Ramos (cell line): ENCODE results near the gene SLC16A6.
"Not testable (repeated sequence)": the region's sequence is repeated elsewhere in the genome, so short reads cannot be mapped to it uniquely, and the experiment has no call there.

Source experiments
- in situ Hi-C: fragments of 300-500 bp; cut with MboI; formaldehyde crosslinking; loops from one replicate; pipeline ENCODE4 v1.14.3; 2022; ENCODE audit warnings: low sequenced_read_pairs; ENCODE audit not compliant: unreplicated experiment

The SLC16A6 gene

DNA sequence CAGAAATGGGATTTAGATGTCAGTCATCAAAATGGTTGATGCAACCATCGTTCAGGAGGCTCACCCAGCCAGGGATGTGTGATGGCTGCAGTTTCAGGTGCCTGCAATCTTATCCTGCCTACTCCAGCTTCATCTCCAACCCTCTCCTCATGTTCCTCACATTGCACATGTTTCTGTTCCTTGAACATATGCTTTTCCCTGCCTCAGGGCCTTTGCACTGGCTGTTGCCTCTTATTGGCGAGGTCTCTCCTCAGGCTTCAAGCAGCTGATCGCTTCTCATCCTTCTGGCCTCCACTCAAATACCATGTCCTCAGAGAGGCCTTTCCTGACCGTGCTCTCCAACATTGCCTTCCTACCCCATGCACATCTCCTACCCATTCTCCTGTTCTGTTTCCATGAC is 25.0 kb upstream of the SLC16A6 start:
- in situ Hi-C loops: no loop called here

DNA sequence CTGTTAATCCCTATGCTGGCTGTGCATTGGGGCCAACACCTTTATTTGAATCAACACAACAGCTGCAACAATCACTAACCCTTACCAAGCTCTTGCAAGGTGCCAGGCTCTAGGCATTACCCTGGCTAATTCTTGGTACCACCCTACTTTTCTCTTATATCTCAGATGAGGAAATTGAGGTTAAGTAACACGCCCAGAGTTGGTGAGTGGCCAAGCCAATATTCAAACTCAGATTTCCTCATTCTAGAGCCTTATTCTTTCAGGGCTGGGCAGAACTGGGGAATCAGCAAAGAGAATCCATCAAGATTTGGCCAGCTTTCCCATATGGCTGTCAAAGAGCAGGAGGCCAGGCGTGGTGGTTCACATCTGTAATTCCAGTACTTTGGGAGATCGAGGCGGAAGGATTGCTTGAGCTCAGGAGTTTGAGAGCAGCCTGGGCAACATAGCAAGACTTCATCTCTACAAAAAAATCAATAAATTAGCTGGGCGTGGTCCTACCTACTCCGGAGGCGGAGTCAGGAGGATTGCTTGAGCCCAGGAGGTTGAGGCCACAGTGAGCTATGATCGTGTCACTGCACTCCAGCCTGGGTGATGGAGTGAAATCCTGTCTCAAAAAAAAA is 24.1 kb upstream of the SLC16A6 start:
- in situ Hi-C loops: no loop called here

DNA sequence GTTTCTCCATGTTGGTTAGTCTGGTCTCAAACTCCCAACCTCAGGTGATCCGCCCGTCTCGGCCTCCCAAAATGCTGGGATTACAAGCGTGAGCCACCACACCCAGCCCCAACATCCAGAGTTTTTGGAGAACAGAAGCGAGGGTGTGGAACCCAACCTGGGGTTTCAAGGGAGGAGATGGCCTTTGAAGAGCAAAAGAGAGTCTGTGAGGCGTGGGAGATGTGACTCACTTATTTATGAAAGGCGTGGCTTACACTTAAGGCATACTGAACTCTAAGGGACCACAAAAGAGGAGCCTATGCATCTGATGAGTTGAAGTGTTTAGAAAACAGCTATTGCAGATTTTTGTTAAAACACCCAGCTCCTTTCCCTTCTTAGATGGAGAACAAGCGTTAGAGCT is 19.2 kb upstream of the SLC16A6 start:
- in situ Hi-C loops: no loop called here

DNA sequence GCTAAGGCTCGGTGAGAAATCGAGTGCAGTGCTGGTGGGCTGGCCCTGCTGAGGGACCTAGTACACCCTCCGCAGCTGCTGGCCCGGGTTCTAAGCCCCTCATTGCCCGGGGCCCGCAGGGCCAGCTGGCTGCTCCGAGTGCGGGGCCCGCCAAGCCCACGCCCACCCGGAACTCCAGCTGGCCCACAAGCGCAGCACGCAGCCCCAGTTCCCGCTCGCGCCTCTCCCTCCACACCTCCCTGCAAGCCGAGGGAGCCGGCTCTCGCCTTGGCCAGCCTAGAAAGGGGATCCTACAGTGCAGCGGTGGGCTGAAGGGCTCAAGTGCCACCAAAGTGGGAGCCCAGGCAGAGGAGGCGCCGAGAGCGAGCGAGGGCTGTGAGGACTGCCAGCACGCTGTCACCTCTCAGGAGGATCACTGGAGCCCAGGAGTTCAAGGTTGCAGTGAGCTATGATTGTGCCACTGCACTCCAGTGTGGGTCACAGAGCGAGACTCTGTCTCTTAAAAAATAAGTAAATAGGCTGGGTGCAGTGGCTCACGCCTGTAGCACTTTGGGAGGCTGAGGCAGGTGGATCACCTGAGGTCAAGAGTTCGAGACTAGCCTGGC is 18.2 kb upstream of the SLC16A6 start:
- in situ Hi-C loops: not testable (repeated sequence)

DNA sequence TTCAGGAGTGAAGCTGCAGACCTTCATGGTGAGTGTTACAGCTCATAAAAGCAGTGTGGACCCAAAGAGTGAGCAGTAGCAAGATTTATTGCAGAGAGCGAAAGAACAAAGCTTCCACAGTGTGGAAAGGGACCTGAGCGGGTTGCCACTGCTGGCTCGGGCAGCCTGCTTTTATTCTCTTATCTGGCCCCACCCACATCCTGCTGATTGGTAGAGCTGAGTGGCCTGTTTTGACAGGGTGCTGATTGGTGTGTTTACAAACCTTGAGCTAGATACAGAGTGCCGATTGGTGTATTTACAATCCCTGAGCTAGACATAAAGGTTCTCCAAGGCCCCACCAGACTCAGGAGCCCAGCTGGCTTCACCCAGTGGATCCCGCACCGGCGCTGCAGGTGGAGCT is 17.6 kb upstream of the SLC16A6 start:
- in situ Hi-C loops: not testable (repeated sequence)

DNA sequence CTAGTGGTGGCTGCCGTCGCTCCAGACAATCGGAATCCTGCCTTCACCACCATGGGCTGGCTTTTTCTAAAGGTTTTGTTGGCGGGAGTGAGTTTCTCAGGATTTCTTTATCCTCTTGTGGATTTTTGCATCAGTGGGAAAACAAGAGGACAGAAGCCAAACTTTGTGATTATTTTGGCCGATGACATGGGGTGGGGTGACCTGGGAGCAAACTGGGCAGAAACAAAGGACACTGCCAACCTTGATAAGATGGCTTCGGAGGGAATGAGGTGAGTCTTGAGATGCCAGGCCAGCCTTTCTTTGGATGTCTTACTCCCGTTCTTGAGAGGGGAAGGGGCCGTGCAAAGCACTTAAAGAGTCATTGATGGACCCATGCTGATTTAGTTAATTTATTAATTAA is 16.5 kb upstream of the SLC16A6 start:
- in situ Hi-C loops: no loop called here

DNA sequence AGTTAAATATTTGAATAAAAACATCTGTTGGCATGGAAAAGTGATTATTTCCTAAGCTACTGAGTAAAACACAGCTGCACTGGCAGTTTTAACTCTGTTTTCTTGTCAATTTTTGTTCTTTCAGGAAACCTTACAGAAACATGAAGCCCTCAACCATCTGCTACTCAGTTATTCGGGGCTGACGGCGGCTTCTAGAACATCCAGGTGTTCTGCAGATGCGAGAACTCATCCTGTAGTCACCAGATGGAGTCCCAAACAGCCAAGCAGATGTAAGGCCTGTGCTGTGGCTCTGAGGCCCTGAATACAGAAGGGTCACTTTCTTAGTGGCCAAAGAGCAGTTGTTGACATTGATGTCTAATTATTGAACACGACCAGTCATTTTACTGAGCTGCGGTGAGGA is 15.9 kb upstream of the SLC16A6 start:
- in situ Hi-C loops: no loop called here

DNA sequence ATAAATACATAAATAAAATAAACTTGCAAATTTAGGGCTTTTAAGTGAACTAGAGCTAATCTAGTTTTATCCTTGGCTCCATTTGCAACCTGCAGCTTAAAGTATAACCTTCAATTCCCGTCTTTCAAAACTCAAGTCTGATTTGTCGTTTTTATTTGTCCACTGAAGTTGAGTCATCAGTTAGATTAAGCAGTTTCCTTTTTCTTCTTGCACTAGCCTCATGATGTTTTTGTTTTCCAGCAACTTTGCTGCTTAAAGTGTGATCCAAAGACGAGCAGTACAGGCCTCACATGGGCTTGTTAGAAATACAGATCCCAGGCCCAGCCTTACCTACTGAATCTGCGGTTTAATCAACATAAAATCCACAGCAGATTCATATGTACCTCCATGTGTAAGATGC is 14.2 kb upstream of the SLC16A6 start:
- in situ Hi-C loops: no loop called here

DNA sequence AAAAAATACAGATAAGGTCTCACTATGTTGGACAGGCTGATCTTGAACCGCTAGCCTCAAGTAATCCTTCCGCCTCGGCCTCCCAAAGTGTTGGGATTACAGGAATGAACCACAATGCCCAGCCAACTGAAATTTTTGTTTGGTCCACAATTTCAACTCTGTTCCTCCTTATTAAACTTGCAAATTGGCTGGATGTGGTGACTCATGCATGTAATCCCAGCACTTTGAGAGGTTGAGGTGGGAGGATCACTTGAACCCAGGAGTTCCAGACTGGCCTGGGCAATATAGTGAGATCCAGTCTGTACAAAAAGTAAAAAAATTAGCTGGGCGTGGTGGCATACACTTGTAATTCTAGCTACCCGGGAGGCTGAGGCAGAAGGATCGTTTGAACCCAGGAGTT is 13.8 kb upstream of the SLC16A6 start:
- in situ Hi-C loops: no loop called here

DNA sequence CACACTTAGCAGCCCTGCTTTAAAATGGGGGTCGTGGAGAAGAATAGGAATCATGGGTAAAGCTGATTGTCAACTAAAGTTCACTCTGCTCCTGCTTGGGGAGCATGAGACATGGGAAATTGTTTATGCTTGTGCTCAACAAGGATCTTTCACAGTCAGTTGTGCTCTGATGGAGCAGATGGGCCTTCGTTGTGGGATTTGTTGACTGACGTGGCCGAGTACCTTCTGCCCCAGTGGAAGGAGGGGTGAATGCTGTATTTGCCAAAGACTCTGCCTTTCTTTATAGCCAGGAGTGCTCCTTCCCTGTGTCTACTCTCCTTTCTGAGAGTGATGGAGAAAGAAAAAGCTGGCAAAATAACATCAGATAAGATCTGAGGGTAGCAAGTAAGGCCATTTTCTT is 11.7 kb upstream of the SLC16A6 start:
- in situ Hi-C loops: no loop called here

DNA sequence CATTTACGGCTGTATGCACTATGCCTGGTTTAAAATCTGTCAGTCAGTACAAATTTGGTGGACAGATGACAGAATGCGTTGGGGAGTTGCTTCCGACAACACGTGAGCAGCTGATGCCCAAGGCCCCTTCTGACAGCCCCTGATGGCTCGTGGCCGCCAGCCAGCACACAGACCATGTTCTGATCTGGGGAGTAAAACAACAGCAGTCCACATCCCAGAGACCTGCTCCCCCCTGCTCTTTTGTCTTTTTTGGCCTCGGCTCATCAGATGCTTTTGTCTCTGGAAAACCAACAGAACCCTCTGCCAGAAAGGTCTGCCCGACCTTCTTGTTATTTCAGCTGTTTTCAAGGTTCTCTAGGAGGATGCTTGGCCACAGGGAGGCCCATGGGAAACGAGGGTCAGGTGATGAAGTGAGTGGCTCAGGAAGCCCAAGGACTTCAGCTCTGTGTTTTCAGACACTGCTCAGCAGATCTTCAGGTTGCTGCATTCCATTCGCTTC is 11.2 kb upstream of the SLC16A6 start:
- in situ Hi-C loops: no loop called here

DNA sequence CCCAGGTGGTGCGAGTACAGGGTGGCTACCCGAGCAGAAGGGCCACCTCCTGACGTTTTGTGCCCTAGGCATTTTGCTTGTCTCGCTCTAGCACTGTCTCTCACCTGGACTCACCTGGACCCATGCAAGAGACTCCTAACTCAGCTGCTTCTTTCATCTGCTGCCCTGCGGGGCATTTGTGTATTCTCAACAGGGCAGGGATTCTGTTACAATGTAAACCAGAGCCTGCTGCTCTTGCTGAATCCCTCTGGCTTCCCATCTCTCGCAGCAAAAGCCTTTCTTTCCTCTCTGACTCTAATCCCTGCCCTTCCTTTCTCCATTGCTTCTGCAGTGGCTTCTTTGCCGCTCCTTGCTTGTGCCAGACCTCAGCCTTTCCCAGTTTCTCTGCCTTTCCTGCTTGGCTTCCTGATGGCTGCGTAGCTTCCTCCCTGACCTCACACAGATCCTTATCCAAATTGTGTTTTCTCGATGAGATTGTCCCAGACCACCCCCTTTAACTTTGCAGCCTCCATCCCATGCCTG is 10.6 kb upstream of the SLC16A6 start:
- in situ Hi-C loops: no loop called here

DNA sequence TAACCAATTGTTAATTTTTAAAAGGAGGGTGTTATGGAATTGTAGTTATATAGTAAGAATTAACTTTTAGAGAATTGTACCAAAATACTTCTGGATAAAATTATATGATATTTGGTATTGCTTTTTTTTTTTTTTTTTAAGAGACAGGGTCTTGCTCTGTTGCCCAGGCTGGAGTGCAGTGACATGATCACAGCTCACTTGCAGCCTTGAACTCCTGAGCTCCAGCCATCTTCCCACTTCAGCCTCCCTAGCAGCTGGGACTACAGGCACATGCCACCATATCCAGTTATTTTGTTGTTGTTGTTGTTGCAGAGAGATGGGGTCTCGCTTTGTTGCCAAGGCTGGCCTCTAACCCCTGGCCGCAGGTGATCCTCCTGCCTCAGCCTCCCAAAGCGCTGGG is 8.9 kb upstream of the SLC16A6 start:
- in situ Hi-C loops: no loop called here

DNA sequence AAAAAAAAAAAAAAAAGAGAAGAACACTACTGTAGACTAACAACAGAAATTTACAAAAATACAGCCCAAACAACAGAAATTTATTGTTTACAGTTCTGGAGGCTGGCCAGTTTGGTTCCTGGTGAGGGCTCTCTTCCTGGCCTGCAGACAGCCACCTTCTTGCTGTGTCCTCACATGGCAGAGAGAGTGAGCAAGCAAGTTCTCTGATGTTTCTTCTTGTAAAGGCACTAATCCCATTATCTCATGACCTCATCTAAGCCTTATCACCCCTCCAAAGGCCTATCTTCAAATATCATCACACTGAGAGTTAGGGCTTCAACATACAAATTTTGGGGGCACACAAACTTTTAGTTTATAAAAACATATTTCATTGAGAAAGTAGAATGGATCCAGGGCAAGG is 7.7 kb upstream of the SLC16A6 start:
- in situ Hi-C loops: no loop called here

DNA sequence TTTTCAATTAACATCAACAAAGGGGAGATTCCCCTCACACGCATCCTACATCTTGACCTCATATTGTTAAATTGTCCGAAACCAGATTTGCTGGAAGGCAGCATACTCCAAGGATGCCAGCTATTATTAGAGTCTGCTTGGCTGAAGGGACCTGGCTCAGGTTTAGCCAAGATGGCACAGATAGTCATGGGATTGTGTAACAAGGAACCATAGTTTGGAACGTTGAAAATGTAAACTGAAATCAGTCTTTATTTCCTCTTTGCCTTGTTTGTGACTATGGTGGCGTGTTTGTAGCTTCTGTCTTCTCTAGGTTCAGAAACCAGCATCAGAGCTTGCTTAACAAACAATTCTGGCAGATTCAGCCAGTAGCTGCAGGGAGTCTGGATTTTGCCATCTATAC is 6.3 kb upstream of the SLC16A6 start:
- in situ Hi-C loops: no loop called here

DNA sequence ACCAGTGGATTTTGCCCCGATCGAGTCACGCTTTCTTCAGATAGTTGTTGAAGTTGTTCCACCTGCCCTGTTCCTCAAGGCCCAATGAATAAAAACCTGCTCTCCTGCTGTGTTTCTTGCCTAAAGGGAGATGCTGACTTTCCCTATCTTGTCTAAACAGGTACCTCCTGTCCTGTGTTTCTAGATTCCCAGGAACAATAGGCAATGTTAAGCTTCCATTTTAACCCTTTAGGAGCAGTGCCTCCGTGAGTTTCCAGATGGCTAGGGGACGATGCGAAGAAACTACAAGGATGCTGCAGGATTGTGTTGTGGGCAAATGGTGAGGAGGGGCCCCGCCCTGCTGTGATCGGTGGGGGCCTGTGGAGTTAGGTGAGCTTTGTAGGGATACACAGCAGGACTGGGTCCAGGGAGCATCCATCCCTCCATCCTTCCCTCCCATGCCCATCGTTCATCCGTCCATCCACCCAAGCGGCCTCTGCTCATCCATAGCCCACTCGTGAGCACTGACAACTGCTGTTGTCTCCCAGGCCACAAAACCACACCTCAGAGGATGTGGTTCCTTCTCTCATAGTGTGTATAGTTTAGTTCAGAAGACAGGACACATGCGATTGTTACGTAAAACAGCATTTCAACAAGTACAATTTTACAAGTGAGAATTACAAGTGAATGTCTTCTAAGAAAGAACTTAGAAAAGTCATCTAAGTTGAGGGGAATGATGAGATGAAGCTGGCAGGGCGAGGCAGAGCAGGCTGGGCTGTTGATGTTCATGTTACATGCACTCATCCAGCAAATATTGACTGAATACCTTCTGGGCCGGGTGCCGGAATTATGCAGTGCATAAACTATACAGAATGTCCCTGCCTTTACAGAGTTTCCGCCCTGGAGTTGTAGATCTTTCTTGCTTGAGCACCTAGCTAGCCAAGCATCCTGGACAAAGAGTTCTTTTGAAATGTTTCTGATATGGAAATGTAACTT is 5.6 kb upstream of the SLC16A6 start:
- in situ Hi-C loops: no loop called here

DNA sequence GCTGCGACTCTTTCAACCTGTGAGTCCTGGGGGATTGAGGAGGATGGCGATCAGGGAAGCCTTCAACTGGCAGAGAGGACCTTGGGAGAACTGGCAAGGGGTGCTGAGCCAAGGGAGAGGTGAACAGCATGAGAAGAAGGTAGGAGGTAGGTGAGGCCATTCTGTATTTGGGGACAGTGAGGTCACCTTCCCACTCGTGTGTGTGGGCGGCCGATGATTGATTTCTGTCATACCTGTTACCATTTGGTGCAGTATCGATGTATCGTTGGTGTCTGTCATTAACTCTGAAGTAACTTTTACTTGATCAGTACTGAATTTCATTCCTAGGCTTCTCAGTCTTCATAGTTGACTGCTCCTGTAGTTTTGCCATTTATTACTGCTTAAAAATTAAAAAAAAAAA is 4.2 kb upstream of the SLC16A6 start:
- in situ Hi-C loops: no loop called here

DNA sequence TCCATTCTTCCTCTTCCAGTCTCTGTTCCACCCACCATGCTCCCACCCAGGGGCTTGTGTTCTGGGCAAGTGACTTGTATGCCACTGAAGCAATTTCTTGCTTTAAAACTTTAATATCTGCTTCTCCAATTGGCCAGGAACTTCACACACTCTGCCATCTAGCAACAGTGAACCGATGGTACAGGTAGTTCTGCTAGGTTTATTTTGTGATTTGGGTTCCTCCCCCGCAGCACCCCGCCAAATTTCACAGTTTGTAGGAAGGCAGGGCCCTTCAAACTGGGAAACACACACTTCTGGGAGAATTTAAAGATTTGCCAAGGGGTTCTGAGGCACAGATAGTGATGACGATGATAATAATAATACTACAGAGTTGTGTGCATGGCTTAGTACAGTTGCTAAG is 3.7 kb upstream of the SLC16A6 start:
- in situ Hi-C loops: no loop called here

DNA sequence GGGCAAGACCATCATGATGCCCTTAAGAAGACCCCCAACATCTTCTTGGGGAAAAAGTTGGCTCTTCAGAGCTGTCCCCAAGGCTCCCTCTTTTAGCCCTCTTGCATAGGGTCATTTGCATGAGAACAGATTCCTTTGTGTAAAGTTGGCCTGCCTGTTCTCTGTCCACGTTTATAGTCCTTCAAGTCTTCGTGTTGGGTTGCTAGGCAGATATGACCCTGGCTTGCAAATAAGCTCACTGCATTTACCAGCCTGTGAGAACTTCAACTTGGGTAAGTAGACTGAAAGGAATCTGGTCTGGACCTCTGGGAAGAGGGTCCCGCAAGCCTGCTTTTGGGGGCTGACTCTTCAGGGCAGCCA is 3.2 kb upstream of the SLC16A6 start:
- in situ Hi-C loops: no loop called here

DNA sequence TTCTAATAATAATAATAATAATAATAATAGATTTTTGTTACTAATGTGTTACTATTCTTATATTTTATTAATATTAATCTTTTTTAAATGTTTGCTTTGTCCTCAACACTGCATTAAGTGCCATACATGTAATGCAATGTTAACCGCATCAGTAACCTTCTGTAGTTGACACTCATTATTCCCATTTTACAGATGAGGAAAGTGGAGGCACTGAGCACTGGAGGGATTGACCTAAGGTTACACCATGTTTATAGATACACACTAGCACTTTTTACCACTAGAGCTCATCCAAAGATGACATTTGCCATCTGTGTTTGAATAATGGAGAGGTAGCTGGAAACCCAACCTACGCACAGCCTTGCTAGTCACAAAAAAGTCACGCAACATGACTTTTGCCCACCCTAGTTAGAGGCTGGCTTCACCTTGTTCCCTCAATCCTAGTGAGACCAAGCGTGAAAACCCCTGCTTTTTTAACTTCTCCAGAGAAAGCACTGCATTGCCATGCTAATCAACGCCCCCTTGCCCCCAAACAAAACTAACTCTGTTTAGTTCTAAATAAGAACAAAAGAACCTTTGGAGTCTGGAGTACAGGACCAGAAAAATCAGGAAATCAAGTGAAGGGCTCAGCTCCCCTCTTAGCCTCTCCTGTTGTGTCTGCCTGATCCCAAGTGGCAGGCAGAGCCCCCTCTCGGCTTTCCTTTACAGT is 2.7 kb upstream of the SLC16A6 start:
- in situ Hi-C loops: no loop called here

DNA sequence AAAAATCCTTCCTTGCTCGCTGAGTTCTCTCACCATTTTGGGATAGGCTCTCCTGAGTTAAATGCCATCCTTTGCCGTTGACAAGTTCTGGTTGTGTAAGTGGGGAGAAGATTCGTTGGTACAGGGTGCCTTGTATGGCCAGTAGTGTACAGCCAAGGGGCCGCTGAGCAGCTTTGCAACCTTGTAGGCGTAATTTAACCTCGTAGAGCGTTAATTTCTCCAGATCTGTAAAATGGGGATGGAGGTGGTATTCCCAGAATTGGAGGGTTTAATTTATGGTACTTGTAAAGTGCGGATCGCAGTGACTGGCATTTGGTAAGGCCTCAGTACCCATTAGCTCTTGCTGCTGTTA is 1.7 kb upstream of the SLC16A6 start:
- in situ Hi-C loops: no loop called here
